VCaP (cell line): ENCODE measurements around the gene PXMP2.

Experiments
- H3K27ac ChIP-seq: fragments of 450-650 bp; 2 replicates; pipeline ENCODE4 v1.5.1; 2017
- TF ChIP-seq, protein P1 (sequence below): fragments of 450-650 bp; conservative IDR thresholded peaks from 2 replicates; pipeline ENCODE4 v1.5.1; 2017; ENCODE audit warnings: mild to moderate bottlenecking, moderate library complexity

The PXMP2 gene

DNA sequence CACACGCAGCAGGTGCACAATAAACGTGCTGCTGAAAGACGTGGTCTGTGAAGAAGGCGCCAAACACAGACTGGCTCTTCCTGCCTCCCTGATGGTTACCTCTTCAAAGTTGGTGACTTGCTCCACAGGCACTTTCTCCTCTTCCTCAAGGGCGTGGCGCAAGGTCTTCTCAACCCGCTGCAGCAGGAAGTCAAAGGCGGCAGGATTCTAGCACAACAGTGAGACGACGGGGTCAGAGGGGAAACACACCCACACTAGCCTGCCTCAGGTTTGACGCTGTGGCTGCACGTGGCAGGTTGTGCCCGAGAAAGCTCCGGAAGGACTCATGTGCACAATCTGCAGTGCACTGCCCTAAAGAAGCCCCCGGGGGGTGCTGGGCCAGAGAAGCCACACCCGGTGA, 15.3 kb upstream of the PXMP2 start:
- TF ChIP-seq, protein P1, sequence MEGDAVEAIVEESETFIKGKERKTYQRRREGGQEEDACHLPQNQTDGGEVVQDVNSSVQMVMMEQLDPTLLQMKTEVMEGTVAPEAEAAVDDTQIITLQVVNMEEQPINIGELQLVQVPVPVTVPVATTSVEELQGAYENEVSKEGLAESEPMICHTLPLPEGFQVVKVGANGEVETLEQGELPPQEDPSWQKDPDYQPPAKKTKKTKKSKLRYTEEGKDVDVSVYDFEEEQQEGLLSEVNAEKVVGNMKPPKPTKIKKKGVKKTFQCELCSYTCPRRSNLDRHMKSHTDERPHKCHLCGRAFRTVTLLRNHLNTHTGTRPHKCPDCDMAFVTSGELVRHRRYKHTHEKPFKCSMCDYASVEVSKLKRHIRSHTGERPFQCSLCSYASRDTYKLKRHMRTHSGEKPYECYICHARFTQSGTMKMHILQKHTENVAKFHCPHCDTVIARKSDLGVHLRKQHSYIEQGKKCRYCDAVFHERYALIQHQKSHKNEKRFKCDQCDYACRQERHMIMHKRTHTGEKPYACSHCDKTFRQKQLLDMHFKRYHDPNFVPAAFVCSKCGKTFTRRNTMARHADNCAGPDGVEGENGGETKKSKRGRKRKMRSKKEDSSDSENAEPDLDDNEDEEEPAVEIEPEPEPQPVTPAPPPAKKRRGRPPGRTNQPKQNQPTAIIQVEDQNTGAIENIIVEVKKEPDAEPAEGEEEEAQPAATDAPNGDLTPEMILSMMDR: no peak
- H3K27ac ChIP-seq: no peak overlapping the region

DNA sequence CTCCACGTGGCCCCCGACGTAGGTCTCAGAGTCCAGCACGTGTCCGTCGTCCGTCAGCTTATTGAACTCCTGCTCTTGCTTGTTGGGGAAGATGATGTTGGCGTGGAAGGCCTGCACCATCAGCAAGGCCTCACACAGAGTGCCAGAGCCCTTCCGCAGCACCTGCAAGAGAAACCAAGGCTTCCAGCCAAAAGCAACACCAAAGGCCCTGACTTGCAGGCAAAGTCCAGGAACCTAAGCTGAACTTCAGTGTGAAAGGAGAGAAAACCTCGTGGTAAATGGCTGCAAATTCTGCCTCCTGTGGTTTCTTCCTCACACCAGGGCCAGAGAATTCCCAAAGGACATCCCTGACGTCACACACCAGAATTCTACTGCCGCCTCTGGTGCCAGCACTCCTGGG, 14.7 kb upstream of the PXMP2 start:
- no peak overlapping the region for H3K27ac ChIP-seq
- TF ChIP-seq, protein P1: no peak

DNA sequence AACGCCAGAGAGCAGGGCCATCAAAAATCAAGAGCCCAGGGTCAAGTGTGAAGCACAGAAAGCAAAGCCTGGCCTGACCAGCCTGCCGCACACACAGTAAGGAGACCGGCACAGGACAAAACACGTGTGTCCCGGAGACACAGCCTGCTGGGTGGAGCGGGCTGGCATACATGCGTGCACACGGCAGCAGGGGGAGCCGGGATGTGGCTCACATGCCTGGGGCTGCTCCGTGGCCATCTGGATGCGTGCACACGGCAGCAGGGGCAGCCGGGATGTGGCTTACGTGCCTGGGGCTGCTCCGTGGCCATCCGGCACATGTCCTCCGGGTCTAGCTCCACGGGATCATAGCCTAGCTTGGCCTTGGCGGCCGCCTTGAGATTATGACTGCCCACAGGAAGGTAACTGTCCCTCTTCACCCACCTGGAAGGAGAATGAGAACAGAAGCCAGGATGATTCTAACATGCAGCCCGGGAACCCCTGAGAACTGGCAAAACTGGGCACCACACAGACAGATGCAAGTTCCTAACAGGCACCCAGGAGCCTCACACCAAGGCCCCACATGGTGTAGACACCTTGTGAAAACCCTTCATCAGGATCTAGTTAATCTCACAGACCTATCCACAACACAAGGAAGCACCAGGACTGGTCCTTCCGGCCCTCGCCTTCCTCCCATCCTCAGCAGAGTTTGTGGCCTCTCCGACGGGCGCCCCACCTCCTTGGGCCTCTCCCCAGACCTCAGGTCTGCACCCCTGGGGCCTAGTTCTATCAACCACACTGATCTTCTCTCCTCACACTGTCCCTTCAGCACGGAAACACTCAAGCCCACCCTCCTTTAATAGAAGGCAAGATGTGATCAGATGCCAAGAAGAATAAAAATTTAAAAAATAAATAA, 13.9 kb upstream of the PXMP2 start:
- TF ChIP-seq, protein P1: no peak
- H3K27ac ChIP-seq: no peak overlapping the region

DNA sequence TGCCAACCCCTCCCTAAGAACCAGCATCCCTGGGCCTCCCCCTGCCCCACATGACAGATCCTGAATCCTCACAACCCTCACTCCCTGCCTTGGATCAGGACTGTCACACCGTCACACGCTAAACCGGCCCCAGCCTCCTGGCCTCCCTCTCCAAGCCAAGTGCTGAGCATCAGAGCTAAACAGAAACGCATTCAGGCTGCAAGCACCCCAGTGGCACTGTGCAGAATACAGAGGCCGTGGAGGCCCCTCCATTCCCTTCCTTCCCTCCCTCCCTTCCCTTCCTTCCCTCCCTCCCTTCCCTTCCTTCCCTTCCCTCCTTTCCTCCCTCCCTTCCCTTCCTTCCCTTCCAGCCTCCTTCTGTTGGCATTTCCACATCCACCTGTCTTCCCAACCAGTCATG, 12.8 kb upstream of the PXMP2 start:
- TF ChIP-seq, protein P1: no peak
- no peak overlapping the region for H3K27ac ChIP-seq

DNA sequence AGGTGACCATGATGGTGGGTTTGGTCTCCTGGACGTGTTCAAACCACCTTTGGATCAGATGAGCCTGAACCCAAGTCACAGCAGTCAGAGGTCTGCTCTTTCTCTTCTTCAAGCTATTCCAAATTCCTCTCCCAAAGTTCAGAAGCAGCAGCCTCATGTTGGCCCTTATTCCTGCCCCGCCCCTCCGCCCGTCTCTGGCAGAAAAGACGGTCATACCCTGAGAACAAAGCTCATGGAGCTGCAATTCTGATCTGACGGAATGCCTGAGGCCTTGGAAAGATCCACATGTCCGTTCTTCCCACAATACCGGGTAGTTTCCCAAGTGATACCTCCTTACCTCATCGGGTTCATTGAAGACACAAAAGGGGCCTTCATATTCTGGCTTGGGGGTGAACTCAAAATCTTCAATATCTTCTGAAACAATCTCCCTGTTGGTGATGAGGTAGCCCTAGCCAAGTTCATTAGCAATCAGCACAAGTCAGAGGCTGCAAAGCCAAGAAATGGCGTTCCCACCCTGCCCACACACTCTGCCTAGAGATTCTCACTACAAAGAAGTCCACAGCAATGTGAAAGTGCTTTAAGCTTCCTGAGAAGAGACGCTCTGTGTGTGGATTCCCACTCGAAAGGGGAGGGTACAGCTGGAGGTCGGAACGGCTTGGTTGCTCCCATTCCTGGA, 11.5 kb upstream of the PXMP2 start:
- TF ChIP-seq, protein P1: no peak
- no peak overlapping the region for H3K27ac ChIP-seq

DNA sequence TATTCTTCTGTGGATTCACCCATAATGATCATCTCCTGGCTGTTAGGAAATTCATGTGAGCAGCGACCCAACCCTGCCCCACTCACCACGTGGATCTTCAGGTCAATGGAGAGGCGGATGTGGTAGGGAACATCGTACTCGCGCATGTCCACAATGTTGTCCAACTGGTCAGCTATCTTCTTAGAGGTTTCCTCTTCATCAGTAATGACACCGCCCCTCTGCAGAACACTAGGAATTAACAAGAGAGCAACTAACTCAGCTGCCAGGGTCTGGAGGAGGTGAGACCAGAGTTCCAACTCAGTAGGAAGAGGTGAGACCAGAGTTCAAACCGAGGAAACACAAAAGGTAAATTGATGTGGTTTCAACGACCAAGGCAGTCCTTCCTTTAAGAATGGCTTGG, 9.9 kb upstream of the PXMP2 start:
- TF ChIP-seq, protein P1: no peak

DNA sequence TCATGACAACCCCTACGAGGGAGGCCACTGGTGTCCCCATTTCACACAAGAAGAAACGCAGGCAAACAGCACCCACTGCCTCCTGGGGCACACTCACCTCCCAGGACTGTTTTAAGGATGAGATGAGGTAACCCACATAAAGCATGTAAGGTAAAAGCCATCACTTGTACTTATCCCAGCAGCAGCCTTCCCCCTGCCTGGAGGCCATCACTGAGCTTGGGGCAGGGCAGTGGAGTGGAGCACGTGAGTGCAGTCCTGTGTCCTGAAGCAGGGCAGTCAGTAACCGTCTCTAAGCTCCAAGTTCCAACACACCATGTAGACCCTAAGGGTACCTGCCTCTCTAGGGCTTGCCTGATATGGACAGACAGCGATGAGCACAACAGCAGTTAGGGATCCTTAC, 2.0 kb upstream of the PXMP2 start:
- TF ChIP-seq, protein P1: no peak
- H3K27ac ChIP-seq: no peak overlapping the region

More for the DNA sequence above, 9.9 kb upstream of the PXMP2 start:
- H3K27ac ChIP-seq: no peak overlapping the region
